ENCODE data around the gene PHACTR3. TPM values are rescaled to one million over a fixed set of nuclear protein-coding genes. Genes with fewer than 3 reads are reported as not detected.

PHACTR3 gene
- total RNA-seq, 2 donors from 2014 or later: 0.86 to 24.2 TPM

- peak; percentile 47 for DNase-seq (ENCODE audit: low spot score)
- no peaks in the 10 kb centered on the region for H3K9me3 ChIP-seq
- H3K36me3 ChIP-seq: no peaks in the 10 kb centered on the region
- H3K27ac ChIP-seq: no peak overlapping the region
- TF ChIP-seq, protein P1, sequence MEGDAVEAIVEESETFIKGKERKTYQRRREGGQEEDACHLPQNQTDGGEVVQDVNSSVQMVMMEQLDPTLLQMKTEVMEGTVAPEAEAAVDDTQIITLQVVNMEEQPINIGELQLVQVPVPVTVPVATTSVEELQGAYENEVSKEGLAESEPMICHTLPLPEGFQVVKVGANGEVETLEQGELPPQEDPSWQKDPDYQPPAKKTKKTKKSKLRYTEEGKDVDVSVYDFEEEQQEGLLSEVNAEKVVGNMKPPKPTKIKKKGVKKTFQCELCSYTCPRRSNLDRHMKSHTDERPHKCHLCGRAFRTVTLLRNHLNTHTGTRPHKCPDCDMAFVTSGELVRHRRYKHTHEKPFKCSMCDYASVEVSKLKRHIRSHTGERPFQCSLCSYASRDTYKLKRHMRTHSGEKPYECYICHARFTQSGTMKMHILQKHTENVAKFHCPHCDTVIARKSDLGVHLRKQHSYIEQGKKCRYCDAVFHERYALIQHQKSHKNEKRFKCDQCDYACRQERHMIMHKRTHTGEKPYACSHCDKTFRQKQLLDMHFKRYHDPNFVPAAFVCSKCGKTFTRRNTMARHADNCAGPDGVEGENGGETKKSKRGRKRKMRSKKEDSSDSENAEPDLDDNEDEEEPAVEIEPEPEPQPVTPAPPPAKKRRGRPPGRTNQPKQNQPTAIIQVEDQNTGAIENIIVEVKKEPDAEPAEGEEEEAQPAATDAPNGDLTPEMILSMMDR (IDR thresholded peaks at IDR 0.05): no peak
- H3K4me3 ChIP-seq: no peak overlapping the region
- no peaks in the 10 kb centered on the region for H3K27me3 ChIP-seq
- peaks cover 0 to 70% of the 10 kb centered on the region in 2 donors for H3K4me1 ChIP-seq
These were observed 224.0 kb downstream of the PHACTR3 start for GRCh38 chr20:59828125-59829053.

GRCh38 chr20:59829054-59829785, 224.9 kb downstream of the PHACTR3 start:
- Histone ChIP-seq H3K27ac (no peak overlapping the region), H3K9me3 (no peaks in the 10 kb centered on the region), H3K36me3 (no peaks in the 10 kb centered on the region), H3K4me3 (no peak overlapping the region), H3K4me1 (peaks cover 0 to 62% of the 10 kb centered on the region in 2 donors), H3K27me3 (no peaks in the 10 kb centered on the region)
- peak; percentile 57 for DNase-seq (ENCODE audit: low spot score)
- TF ChIP-seq, protein P1 (IDR thresholded peaks at IDR 0.05): no peak

DNA sequence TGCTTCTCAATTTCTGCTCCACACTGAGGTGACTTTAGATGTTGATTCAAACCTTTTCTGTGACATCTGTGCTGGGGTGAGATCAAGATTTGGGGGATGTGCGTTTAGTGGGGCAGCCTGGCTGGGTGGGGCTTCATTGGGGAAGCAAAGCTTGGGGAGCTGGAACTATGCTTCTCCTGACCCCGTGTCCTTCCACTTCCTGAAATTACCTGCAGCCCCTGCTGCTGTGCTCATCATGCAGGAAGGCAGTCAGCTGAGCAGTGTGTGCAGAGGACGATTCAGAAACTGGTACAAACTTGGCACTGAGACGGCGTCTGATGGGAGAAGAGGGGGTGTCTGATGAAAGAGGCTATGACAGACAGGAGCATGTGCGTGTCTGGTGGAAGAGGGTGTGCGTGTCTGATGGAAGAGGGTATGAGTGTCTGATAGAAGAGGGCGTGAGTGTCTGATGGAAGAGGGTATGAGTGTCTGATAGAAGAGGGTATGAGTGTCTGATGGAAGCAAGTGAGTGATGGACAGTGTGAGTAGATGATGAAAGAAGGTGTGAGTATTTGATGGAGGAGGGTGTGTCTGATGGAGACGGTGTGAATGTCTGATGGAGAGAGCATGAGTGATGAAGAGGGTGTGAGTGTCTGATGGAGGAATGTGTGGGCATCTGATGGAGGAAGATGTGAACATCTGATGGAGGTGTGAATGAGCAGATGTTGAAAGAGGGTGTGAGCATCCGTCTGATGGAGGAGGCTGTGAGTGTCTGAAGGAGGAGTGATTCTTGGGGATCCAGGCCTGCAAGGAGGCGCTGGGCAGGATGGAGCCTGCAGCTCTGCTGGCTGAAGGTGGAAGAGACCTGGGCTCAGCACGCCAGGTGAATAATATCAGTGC, 225.7 kb downstream of the PHACTR3 start:
- peak; percentile 40 for DNase-seq (ENCODE audit: low spot score)
- H3K36me3 ChIP-seq: no peaks in the 10 kb centered on the region
- H3K4me1 ChIP-seq: peaks cover 0 to 58% of the 10 kb centered on the region in 2 donors
- no peaks in the 10 kb centered on the region for H3K9me3 ChIP-seq
- H3K27me3 ChIP-seq: no peaks in the 10 kb centered on the region
- no peak overlapping the region for H3K4me3 ChIP-seq
- no peak overlapping the region for H3K27ac ChIP-seq
- TF ChIP-seq, protein P1 (IDR thresholded peaks at IDR 0.05): no peak

GRCh38 chr20:59830665-59831023, 226.3 kb downstream of the PHACTR3 start:
- H3K27me3 ChIP-seq: no peaks in the 10 kb centered on the region
- H3K4me1 ChIP-seq: peaks cover 0 to 59% of the 10 kb centered on the region in 2 donors
- TF ChIP-seq, protein P1 (IDR thresholded peaks at IDR 0.05): no peak
- DNase-seq (ENCODE audit: low spot score): no peak
- no peak overlapping the region for H3K4me3 ChIP-seq
- H3K9me3 ChIP-seq: no peaks in the 10 kb centered on the region
- H3K27ac ChIP-seq: no peak overlapping the region
- H3K36me3 ChIP-seq: no peaks in the 10 kb centered on the region

Measured in right atrium auricular region (tissue), 2 donors.